Gastrocnemius medialis (tissue), 4 donors: ENCODE data around the gene CXCR2.

Source experiments
- CTCF ChIP-seq, 5 experiments: fragments of 450-650 bp in 3 of 5; fragments of 200-600 bp in 2 of 5; sonication (generic) in 2 of 5; IDR thresholded peaks in 4 of 5; conservative IDR thresholded peaks in 1 of 5; 1 replicate in 4 of 5; 2 replicates in 1 of 5; pipeline ENCODE4 v1.5.1; 2016 to 2019; ENCODE audit warnings: antibody characterized with exemption in 5 of 5, mild to moderate bottlenecking in 3 of 5, moderate library complexity in 3 of 5
- POLR2A ChIP-seq, 2 donors: fragments of 450-650 bp; IDR thresholded peaks; one replicate each; pipeline ENCODE4 v1.6.1; 2017; ENCODE audit warnings: antibody characterized with exemption in 2 of 2, mild to moderate bottlenecking in 2 of 2, moderate library complexity in 2 of 2

- TF ChIP-seq POLR2A (IDR thresholded peaks at IDR 0.05) (no peak), CTCF (IDR thresholded peaks at IDR 0.05 in 4 of 5, conservative IDR thresholded peaks at IDR 0.05 in 1 of 5) (no peak)
These were observed 34.1 kb upstream of the CXCR2 start for GRCh38 chr2:218091746-218092145.
